Measurements from ENCODE around the gene RNASE8. TPM values are rescaled to one million over a fixed set of nuclear protein-coding genes. Genes with fewer than 3 reads are reported as not detected.

RNASE8 gene
- total RNA-seq, 2 donors from 2014 or later: not detected

DNA sequence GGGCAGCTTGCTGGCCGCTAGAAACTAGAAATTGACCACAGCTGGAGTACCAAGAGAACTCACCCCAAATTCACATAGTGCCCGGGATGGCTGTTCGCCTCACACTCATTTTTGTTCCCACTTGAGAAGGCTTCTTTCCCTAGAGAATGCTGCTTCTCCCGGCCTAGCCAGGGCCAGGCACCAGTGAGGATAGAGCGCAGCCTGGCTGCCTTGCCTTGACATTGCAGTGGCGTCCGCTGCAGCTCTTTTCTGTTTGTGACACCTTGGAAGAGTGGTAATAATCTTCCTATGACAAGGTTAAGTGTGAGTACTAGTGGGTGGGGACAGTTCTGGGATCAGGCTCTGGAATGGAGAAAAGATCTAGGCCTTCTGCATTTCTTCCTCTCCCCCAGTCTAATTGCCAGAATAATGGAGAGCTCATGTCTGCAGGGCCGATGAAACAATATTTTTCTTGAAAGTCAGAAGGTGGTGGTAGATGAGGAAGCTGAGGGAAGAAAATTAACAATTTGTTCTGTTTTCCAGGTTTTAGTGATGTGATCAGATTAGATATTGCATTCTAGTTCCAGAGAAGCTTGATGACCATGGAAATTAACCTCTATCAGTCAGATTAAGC lies 46.9 kb downstream of the RNASE8 start:
- Histone ChIP-seq H3K36me3 (no peaks in the 10 kb centered on the region), H3K27me3 (replicated peaks; ENCODE audit: insufficient read depth) (no peaks in the 10 kb centered on the region), H3K4me3 (peak overlapping the region; percentile 61 to 73), H3K4me1 (replicated peaks) (peaks cover 12% of the 10 kb centered on the region), H3K9me3 (no peaks in the 10 kb centered on the region), H3K27ac (peak overlapping the region; percentile 93 to 99)
- intact Hi-C loops (cut with DNase I): loop anchor here (1.0 to 10.0 kb wide), 4 partner anchors 12 to 422 kb away; partner anchors contain the start of genes ARHGEF40, RNASE4 and SUPT16H
- DNase-seq (ENCODE audit: low spot score): peak; percentile 71
- 1% methylated on average over 8 of the region's 8 CpGs for WGBS
- no peak for TF ChIP-seq POLR2AphosphoS5 (IDR thresholded peaks at IDR 0.05)
- TF ChIP-seq POLR2A (IDR thresholded peaks at IDR 0.05): no peak
- TF ChIP-seq, protein P1, sequence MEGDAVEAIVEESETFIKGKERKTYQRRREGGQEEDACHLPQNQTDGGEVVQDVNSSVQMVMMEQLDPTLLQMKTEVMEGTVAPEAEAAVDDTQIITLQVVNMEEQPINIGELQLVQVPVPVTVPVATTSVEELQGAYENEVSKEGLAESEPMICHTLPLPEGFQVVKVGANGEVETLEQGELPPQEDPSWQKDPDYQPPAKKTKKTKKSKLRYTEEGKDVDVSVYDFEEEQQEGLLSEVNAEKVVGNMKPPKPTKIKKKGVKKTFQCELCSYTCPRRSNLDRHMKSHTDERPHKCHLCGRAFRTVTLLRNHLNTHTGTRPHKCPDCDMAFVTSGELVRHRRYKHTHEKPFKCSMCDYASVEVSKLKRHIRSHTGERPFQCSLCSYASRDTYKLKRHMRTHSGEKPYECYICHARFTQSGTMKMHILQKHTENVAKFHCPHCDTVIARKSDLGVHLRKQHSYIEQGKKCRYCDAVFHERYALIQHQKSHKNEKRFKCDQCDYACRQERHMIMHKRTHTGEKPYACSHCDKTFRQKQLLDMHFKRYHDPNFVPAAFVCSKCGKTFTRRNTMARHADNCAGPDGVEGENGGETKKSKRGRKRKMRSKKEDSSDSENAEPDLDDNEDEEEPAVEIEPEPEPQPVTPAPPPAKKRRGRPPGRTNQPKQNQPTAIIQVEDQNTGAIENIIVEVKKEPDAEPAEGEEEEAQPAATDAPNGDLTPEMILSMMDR (IDR thresholded peaks at IDR 0.05): peak; percentile 90 to 98 (median 96)

GRCh38 chr14:21105095-21105494 lies 47.5 kb downstream of the RNASE8 start:
- TF ChIP-seq POLR2AphosphoS5 (IDR thresholded peaks at IDR 0.05): no peak
- TF ChIP-seq POLR2A (IDR thresholded peaks at IDR 0.05): no peak
- TF ChIP-seq, protein P1 (IDR thresholded peaks at IDR 0.05): no peak
- Histone ChIP-seq H3K9me3 (no peaks in the 10 kb centered on the region), H3K4me3 (no peak overlapping the region), H3K27me3 (replicated peaks; ENCODE audit: insufficient read depth) (no peaks in the 10 kb centered on the region), H3K36me3 (no peaks in the 10 kb centered on the region), H3K4me1 (replicated peaks) (peaks cover 12% of the 10 kb centered on the region), H3K27ac (peak overlapping the region; percentile 93 to 99)
- intact Hi-C loops (cut with DNase I): loop anchor here (2.0 to 10.0 kb wide), 2 partner anchors 34 to 280 kb away; partner anchors contain the start of genes ARHGEF40 and SUPT16H
- whole genome bisulfite sequencing: 77% methylated on average over 8 of the region's 8 CpGs
- no peak for DNase-seq (ENCODE audit: low spot score)

- DNase-seq (ENCODE audit: low spot score): no peak
- no peak overlapping the region for H3K27ac ChIP-seq
Observed at GRCh38 chr14:21106176-21106497, 48.5 kb downstream of the RNASE8 start.

DNA sequence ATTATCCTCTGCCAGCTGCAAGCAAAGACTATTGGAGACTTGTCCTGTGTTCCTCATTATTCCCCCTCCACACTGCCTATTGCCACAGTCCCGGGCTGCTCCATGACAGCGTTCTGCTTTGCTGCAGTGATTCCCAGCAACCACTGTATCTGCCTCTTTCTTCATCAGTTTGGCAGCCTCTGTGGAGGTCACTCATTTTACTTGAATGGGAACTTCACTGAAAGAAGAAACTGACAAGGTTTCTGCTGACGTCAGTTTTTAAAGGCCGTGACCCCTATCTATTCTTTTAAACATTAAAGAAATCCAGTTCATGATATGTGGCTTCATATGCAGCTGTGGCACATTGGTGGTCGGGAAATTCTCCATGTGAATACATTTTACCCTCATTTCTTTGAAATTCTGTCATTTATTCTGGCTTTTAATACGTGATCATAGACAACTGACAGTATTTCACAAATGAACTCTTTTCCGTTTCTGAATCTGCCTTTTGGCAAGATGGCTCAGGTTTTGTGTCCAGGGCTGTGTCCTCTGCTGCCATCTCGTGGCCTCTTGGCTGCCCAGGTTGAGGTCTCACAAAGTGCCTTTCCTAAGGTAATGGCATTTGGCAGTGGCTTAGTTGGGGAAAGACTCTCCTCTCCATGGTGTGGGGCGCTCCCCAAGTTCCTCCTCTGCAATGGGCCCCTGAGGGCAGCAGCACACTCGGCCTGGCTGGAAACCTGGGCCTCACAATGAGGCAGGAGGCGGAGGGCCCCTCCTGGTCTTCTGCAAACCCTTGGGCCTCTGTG lies 49.1 kb downstream of the RNASE8 start:
- peaks cover 12% of the 10 kb centered on the region for H3K4me1 ChIP-seq (replicated peaks)
- DNase-seq (ENCODE audit: low spot score): peak; percentile 79
- 14% methylated on average over 11 of the region's 11 CpGs for WGBS
- no peaks in the 10 kb centered on the region for H3K27me3 ChIP-seq (replicated peaks; ENCODE audit: insufficient read depth)
- H3K4me3 ChIP-seq: no peak overlapping the region
- no peaks in the 10 kb centered on the region for H3K9me3 ChIP-seq
- no peaks in the 10 kb centered on the region for H3K36me3 ChIP-seq
- peak; percentile 56 for TF ChIP-seq POLR2AphosphoS5 (IDR thresholded peaks at IDR 0.05)
- TF ChIP-seq POLR2A (IDR thresholded peaks at IDR 0.05): no peak
- TF ChIP-seq, protein P1 (IDR thresholded peaks at IDR 0.05): peak; percentile 59 to 90 (median 79)
- intact Hi-C loops (cut with DNase I): loop anchor here (10.0 kb wide), 1 partner anchor 278 kb away; the partner anchor contains the start of gene SUPT16H
- H3K27ac ChIP-seq: no peak overlapping the region

More at GRCh38 chr14:21106176-21106497, 48.5 kb downstream of the RNASE8 start:
- H3K27me3 ChIP-seq (replicated peaks; ENCODE audit: insufficient read depth): no peaks in the 10 kb centered on the region
- 43% methylated on average over 4 of the region's 4 CpGs for WGBS
- no peaks in the 10 kb centered on the region for H3K36me3 ChIP-seq
- H3K9me3 ChIP-seq: no peaks in the 10 kb centered on the region
- TF ChIP-seq POLR2A (IDR thresholded peaks at IDR 0.05) (no peak), POLR2AphosphoS5 (IDR thresholded peaks at IDR 0.05) (no peak)
- TF ChIP-seq, protein P1 (IDR thresholded peaks at IDR 0.05): no peak
- H3K4me3 ChIP-seq: no peak overlapping the region
- peaks cover 12% of the 10 kb centered on the region for H3K4me1 ChIP-seq (replicated peaks)
- intact Hi-C loops (cut with DNase I): loop anchor here (10.0 kb wide), 1 partner anchor 279 kb away; the partner anchor contains the start of gene SUPT16H

Data from prostate gland (tissue), 2 donors.